Naive B cell (primary cell): ENCODE data around the gene D2HGDH. TPM values are rescaled to one million over a fixed set of nuclear protein-coding genes. Genes with fewer than 3 reads are reported as not detected.
"Not testable (repeated sequence)": the region's sequence is repeated elsewhere in the genome, so short reads cannot be mapped to it uniquely, and the experiment has no call there.

Experiments used
- ATAC-seq, 2 donors: fragments of 150-1000 bp; cut with Tn5 transposase; 2 replicates each; pipeline ENCODE4 v1.10.0; 2021; ENCODE audit warnings: low read depth in 2 of 2, mild to moderate bottlenecking in 2 of 2, moderate library complexity in 2 of 2
- DNase-seq: peaks from one replicate; pipeline ENCODE4 v3.0.0; 2022
- H3K27ac Mint-ChIP-seq, 6 donors: one replicate each; pipeline ENCODE4 v1.8.0; 2020 to 2022; ENCODE audit warnings: mild to moderate bottlenecking in 6 of 6, mixed read lengths in 6 of 6, moderate library complexity in 5 of 6, inconsistent platforms in 2 of 6
- H3K27me3 Mint-ChIP-seq, 3 donors: one replicate each; pipeline ENCODE4 v1.8.0; 2021 to 2022; ENCODE audit warnings: mixed read lengths in 3 of 3, mild to moderate bottlenecking in 1 of 3
- H3K36me3 Mint-ChIP-seq, 2 donors: one replicate each; pipeline ENCODE4 v1.8.0; 2020 to 2022; ENCODE audit warnings: mixed read lengths in 2 of 2, inconsistent platforms in 1 of 2, mild to moderate bottlenecking in 1 of 2
- H3K4me1 Mint-ChIP-seq, 3 donors: one replicate each; pipeline ENCODE4 v1.8.0; 2020 to 2022; ENCODE audit warnings: mixed read lengths in 3 of 3, inconsistent platforms in 1 of 3, mild to moderate bottlenecking in 1 of 3, moderate library complexity in 1 of 3
- H3K4me3 Mint-ChIP-seq, 8 donors: one replicate each; pipeline ENCODE4 v1.8.0; 2020 to 2022; ENCODE audit warnings: mild to moderate bottlenecking in 8 of 8, mixed read lengths in 8 of 8, moderate library complexity in 8 of 8, inconsistent platforms in 2 of 8
- H3K9me3 Mint-ChIP-seq, 7 donors: one replicate each; pipeline ENCODE4 v1.8.0; 2020 to 2022; ENCODE audit warnings: mixed read lengths in 7 of 7, mild to moderate bottlenecking in 5 of 7, inconsistent platforms in 2 of 7, moderate library complexity in 1 of 7
- polyA plus RNA-seq, 6 donors: library from polyadenylated mRNA; unstranded; fragments of 300-500 nt; fragmentation: Illumina TruSeq; gene quantifications; one replicate each; pipeline ENCODE4 v1.2.3, GENCODE V29; 2021; ENCODE audit warnings: low read depth in 6 of 6

D2HGDH gene
- polyA plus RNA-seq, 6 donors from 2014 or later, result 1.1 to 7.2 (median 2.4) TPM

GRCh38 chr2:241777686-241778627 is 43.5 kb downstream of the D2HGDH start:
- ATAC-seq (no peak), DNase-seq (no peak)
- peaks cover 0 to 12% (median 9%) of the 10 kb centered on the region in 7 donors for H3K9me3 Mint-ChIP-seq
- no peak overlapping the region for H3K4me3 Mint-ChIP-seq
- H3K27ac Mint-ChIP-seq, result no peak overlapping the region
- peaks cover 0 to 2% (median 0%) of the 10 kb centered on the region in 3 donors for H3K4me1 Mint-ChIP-seq
- peaks cover 0 to 12% (median 6%) of the 10 kb centered on the region in 3 donors for H3K27me3 Mint-ChIP-seq
- no peaks in the 10 kb centered on the region for H3K36me3 Mint-ChIP-seq

GRCh38 chr2:241780939-241781569 is 46.6 kb downstream of the D2HGDH start:
- Mint-ChIP-seq H3K4me1 (no peaks in the 10 kb centered on the region), H3K27ac (no peak overlapping the region), H3K36me3 (no peaks in the 10 kb centered on the region), H3K9me3 (peaks cover 0 to 15% (median 9%) of the 10 kb centered on the region in 7 donors), H3K4me3 (no peak overlapping the region), H3K27me3 (no peaks in the 10 kb centered on the region)
- DNase-seq (no peak), ATAC-seq (no peak)

DNA sequence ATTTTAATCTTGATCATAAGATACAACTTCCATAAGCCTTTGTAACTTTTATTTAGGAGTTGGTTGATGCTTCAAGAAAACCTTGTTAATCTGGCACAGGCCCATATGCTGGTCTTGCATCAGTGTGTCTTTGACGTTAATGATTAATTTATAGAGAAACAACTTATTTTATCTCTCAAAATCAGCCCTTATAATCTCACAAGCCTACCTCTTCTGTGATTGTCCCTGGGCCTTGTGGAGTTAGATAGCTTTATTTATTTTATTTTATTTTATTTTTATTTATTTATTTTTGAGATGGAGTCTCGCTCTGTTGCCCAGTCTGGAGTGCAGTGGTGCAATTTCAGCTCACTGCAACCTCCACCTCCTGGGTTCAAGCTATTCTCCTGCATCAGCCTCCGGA is 47.6 kb downstream of the D2HGDH start:
- H3K4me3 Mint-ChIP-seq, H3K27me3 Mint-ChIP-seq, H3K4me1 Mint-ChIP-seq, H3K36me3 Mint-ChIP-seq, ATAC-seq, DNase-seq, H3K27ac Mint-ChIP-seq: not testable (repeated sequence)
- H3K9me3 Mint-ChIP-seq, result peaks cover 0 to 15% (median 9%) of the 10 kb centered on the region in 7 donors

GRCh38 chr2:241788135-241788534 is 53.7 kb downstream of the D2HGDH start:
- Mint-ChIP-seq H3K27ac (peak overlapping the region; percentile 3 to 93 (median 65)), H3K9me3 (peaks cover 0 to 2% (median 0%) of the 10 kb centered on the region in 7 donors), H3K27me3 (no peaks in the 10 kb centered on the region), H3K36me3 (no peaks in the 10 kb centered on the region), H3K4me1 (peaks cover 18 to 24% (median 21%) of the 10 kb centered on the region in 3 donors), H3K4me3 (peak overlapping the region in 5 of 8 donors; percentile 7 to 86 (median 37))
- DNase-seq (no peak), ATAC-seq (peak; percentile 28 to 29)

DNA sequence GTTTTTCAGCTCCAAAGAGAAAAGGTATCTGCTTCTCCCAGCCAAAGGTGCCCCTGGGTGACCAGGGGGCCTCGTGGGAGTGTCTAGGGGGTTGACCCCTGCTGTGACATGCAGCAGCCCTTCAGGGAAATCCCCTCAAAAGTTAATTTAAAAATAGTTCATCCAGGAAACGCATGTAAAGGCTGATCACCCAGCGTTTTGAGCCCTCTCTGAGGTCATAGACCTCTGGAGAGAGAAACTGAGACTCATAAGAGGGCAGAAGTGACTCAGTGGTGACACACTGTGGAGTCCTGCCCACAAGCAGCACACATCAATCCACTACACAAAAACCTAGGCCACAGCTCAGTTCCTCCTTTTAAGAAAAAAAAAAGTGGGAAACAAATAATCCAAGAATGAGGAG is 54.1 kb downstream of the D2HGDH start:
- Mint-ChIP-seq H3K4me1 (peaks cover 18 to 24% (median 23%) of the 10 kb centered on the region in 3 donors), H3K9me3 (peaks cover 0 to 1% (median 0%) of the 10 kb centered on the region in 7 donors), H3K27ac (peak overlapping the region; percentile 3 to 95 (median 84)), H3K4me3 (peak overlapping the region in 6 of 8 donors; percentile 7 to 86 (median 52)), H3K36me3 (no peaks in the 10 kb centered on the region), H3K27me3 (peaks cover 0 to 4% (median 3%) of the 10 kb centered on the region in 3 donors)
- ATAC-seq, result peak; percentile 83 to 91
- DNase-seq, result peak; percentile 24

DNA sequence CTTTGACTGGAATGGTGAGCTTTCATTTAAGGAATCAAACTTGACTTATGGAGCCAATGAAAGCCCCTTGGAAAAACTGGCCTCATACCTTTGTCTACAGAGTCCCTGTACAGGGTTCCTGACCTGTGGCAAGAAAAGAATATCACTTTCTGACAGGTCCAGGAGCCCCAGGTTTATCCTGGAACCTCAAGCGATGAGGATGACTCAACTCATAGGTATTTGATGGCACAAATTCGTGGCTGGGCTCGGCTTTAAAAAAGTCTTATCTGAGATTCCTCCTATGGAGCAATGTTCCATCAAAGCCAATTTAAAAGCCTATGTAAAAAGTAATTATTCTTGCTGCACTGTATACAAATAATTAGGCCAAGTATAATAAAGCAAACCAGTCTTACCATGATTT is 57.0 kb downstream of the D2HGDH start:
- H3K27ac Mint-ChIP-seq, DNase-seq, H3K9me3 Mint-ChIP-seq, H3K27me3 Mint-ChIP-seq, H3K4me3 Mint-ChIP-seq, ATAC-seq, H3K36me3 Mint-ChIP-seq: not testable (repeated sequence)
- peaks cover 18 to 24% (median 24%) of the 10 kb centered on the region in 3 donors for H3K4me1 Mint-ChIP-seq

- DNase-seq (no peak), ATAC-seq (no peak)
- Mint-ChIP-seq H3K4me1 (peaks cover 8 to 16% (median 13%) of the 10 kb centered on the region in 3 donors), H3K4me3 (no peak overlapping the region), H3K9me3 (peaks cover 0 to 1% (median 0%) of the 10 kb centered on the region in 7 donors), H3K27ac (peak overlapping the region in 1 of 6 donors; percentile 0), H3K27me3 (peaks cover 0 to 10% (median 5%) of the 10 kb centered on the region in 3 donors), H3K36me3 (no peaks in the 10 kb centered on the region)
These were observed 59.0 kb downstream of the D2HGDH start for GRCh38 chr2:241793385-241793784.

DNA sequence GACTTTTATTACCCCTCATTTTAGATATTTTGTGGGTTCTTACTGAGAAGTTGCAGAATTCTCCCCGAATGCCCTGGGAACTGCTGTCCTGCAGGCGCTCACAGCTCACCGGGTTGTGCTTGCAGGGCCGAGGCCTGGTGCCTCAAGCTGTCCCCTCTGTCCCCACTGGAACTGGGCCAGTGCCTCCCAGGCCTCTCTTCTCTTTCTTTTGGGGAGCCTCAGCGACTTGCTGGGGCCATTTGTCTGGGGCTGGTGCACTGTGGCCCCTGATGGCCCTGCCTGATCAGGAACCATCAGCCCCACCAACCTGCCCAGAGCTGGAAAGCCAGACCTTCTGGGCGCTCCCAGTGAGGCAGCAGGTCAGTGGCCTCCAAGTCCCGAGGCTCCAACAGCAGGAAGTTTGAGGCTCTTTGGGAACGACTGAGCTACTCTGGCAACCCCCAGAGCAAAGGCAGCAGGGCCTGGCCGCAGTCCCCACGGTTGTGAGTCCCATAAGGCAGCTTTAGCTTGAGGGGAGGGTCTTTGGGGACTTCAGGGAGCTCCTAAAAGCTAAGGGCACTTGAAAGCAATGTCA is 59.9 kb downstream of the D2HGDH start:
- ATAC-seq (no peak), DNase-seq (no peak)
- Mint-ChIP-seq H3K27me3 (peaks cover 0 to 10% (median 5%) of the 10 kb centered on the region in 3 donors), H3K9me3 (no peaks in the 10 kb centered on the region), H3K36me3 (no peaks in the 10 kb centered on the region), H3K27ac (no peak overlapping the region), H3K4me3 (no peak overlapping the region), H3K4me1 (peaks cover 0 to 6% (median 4%) of the 10 kb centered on the region in 3 donors)

DNA sequence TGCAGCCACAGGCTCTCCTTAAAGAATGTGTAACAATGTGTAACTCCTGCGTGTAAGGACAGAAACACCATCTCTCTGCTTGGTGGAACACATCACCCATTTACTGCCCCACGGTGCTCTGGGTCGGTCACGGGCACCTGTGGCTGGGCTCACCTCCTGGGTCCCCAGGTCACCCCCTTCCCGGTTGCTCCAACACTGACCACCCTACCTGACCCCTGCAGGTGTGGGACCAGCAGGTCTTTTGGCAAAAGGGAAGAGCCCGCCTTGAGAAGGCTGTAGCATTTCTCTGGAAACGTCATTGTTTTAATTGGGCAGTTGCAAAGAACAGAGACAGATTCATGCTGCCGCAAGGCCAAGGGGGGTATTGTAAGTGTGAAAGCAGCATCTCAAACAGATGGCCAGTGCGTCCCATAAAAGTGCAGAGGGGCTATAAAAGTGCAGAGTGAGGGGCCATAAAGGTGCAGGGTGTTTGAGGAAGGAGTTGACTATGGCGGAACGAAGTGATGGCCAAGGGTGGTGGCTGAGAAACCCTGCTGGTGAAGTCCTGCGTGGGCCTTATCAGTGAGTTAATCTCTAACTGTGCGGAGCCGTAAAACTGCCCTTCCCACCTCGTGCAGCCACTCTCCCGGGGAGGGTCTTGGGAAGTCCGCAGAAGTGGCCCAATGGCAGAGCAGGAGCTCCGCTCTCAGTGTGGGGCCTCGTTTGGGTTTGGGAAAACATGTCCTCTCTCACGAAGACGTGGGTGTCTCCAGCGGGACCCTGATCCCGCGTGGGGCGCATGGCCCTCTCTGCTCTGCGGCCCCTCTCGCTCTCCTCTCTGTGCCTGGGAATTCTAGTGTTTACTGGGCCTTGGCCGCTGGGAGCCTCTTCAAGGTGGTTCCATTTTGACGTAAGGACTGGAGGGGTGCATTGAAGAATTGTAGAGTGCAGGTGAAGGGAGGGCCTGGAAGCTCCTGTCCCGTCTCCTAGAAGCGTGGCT is 60.9 kb downstream of the D2HGDH start:
- Mint-ChIP-seq H3K36me3 (no peaks in the 10 kb centered on the region), H3K9me3 (no peaks in the 10 kb centered on the region), H3K4me3 (no peak overlapping the region), H3K27ac (peak overlapping the region in 1 of 6 donors; percentile 9), H3K27me3 (peaks cover 0 to 10% (median 5%) of the 10 kb centered on the region in 3 donors), H3K4me1 (peaks cover 0 to 3% (median 0%) of the 10 kb centered on the region in 3 donors)
- no peak for ATAC-seq
- no peak for DNase-seq

- DNase-seq (no peak), ATAC-seq (no peak)
- no peaks in the 10 kb centered on the region for H3K9me3 Mint-ChIP-seq
- H3K27ac Mint-ChIP-seq, result no peak overlapping the region
- H3K4me1 Mint-ChIP-seq, result peaks cover 0 to 3% (median 0%) of the 10 kb centered on the region in 3 donors
- H3K36me3 Mint-ChIP-seq, result no peaks in the 10 kb centered on the region
- H3K4me3 Mint-ChIP-seq, result no peak overlapping the region
- peaks cover 0 to 12% (median 5%) of the 10 kb centered on the region in 3 donors for H3K27me3 Mint-ChIP-seq
These were observed 61.8 kb downstream of the D2HGDH start for GRCh38 chr2:241796209-241796608.

DNA sequence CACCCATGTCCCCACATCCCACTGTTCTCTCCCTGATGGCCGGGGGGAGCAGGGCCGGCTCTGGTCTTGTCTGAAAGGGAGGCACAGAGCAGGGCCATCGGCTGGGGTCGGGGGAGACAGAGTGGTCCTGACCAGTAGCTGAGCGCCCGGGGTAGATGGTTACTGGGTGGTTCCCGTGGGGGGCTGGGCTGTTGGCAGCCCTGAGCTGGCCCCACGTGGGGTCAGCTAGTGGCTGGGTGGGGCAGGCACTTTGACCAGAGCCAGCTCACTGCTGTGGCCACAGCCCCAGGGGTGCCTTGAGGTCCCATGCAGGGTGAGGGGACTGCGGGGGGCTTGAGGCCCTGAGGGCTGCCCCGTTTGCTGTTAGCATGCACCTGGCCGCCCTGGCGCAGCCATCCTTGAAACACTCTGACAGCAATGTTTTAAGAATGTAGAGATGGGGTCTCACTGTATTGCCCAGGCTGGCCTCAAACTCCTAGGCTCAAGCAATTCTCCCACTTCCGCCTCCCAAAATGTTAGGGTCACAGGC is 62.2 kb downstream of the D2HGDH start:
- peak overlapping the region in 1 of 6 donors; percentile 76 for H3K27ac Mint-ChIP-seq
- no peak overlapping the region for H3K4me3 Mint-ChIP-seq
- DNase-seq (no peak), ATAC-seq (no peak)
- H3K4me1 Mint-ChIP-seq, result peaks cover 0 to 3% (median 0%) of the 10 kb centered on the region in 3 donors
- no peaks in the 10 kb centered on the region for H3K36me3 Mint-ChIP-seq
- H3K27me3 Mint-ChIP-seq, result peaks cover 0 to 17% (median 5%) of the 10 kb centered on the region in 3 donors
- no peaks in the 10 kb centered on the region for H3K9me3 Mint-ChIP-seq

DNA sequence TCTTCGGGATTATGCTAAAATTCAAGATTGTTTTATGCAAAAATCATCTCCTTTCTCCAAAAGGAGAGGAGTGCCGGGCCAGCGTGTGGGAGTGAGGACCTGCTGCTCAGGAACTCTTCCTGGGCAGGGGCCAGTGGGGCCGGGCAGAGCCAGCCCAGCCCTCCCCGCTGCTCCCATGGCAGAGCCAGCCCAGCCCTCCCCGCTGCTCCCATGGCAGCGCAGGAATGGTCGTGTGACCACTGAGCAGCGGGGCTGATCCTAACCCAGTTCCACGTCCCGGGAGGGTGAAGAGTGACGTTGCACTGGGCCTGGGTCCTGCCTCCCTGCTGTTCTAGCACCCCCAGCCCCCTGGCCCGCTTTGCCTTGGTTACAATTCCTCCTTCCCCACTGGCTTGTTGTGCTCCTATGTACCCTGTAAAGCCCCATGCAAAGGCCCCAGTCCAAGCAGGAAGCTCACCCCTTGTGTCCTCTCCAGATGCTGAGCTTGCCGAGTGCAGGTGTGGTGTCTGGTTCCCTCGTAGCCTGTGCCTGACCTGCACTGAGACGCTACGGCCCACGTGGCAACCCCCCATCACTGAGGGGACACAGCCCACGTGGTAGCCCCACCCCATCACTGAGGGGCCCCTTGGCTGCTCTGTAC is 63.1 kb downstream of the D2HGDH start:
- H3K27ac Mint-ChIP-seq, result no peak overlapping the region
- H3K4me1 Mint-ChIP-seq, result peaks cover 0 to 3% (median 0%) of the 10 kb centered on the region in 3 donors
- DNase-seq, result no peak
- no peak overlapping the region for H3K4me3 Mint-ChIP-seq
- no peak for ATAC-seq
- peaks cover 0 to 22% (median 5%) of the 10 kb centered on the region in 3 donors for H3K27me3 Mint-ChIP-seq
- H3K9me3 Mint-ChIP-seq, result no peaks in the 10 kb centered on the region
- no peaks in the 10 kb centered on the region for H3K36me3 Mint-ChIP-seq
